NOMO-1 treated with dmso at 0.1 percent for 144 hours (cell line): Measurements from ENCODE around the gene GALNT10.

Experiments used
- DNase-seq: peaks from one replicate; lab custom pipeline; 2025; ENCODE audit not compliant: unreplicated experiment; lab: John Stamatoyannopoulos, UW

GALNT10 gene

GRCh38 chr5:154400678-154401077 lies 210.1 kb downstream of the GALNT10 start:
- no peak for DNase-seq

GRCh38 chr5:154401355-154401754 lies 210.8 kb downstream of the GALNT10 start:
- no peak for DNase-seq

- DNase-seq, result no peak
Observed at GRCh38 chr5:154401931-154402330, 211.4 kb downstream of the GALNT10 start.

GRCh38 chr5:154402611-154403010 lies 212.1 kb downstream of the GALNT10 start:
- DNase-seq, result no peak

GRCh38 chr5:154403234-154403633 lies 212.7 kb downstream of the GALNT10 start:
- no peak for DNase-seq

GRCh38 chr5:154403776-154404387 lies 213.3 kb downstream of the GALNT10 start:
- no peak for DNase-seq

GRCh38 chr5:154405078-154405792 lies 214.7 kb downstream of the GALNT10 start:
- DNase-seq, result peak; percentile 36

- no peak for DNase-seq
Observed at GRCh38 chr5:154406231-154406630, 215.7 kb downstream of the GALNT10 start.

GRCh38 chr5:154406826-154407225 lies 216.3 kb downstream of the GALNT10 start:
- DNase-seq, result no peak

GRCh38 chr5:154408811-154409210 lies 218.3 kb downstream of the GALNT10 start:
- no peak for DNase-seq

GRCh38 chr5:154409230-154409840 lies 218.8 kb downstream of the GALNT10 start:
- no peak for DNase-seq

- no peak for DNase-seq
Observed at GRCh38 chr5:154410008-154410407, 219.5 kb downstream of the GALNT10 start.

GRCh38 chr5:154410786-154411185 lies 220.3 kb downstream of the GALNT10 start:
- no peak for DNase-seq

GRCh38 chr5:154411338-154411737 lies 220.8 kb downstream of the GALNT10 start:
- DNase-seq, result no peak

GRCh38 chr5:154412316-154412715 lies 221.8 kb downstream of the GALNT10 start:
- DNase-seq, result no peak

GRCh38 chr5:154412925-154413324 lies 222.4 kb downstream of the GALNT10 start:
- DNase-seq, result no peak

- DNase-seq, result no peak
Observed at GRCh38 chr5:154415114-154415513, 224.6 kb downstream of the GALNT10 start.

- no peak for DNase-seq
Observed at GRCh38 chr5:154418344-154418820, 227.8 kb downstream of the GALNT10 start.

- DNase-seq, result no peak
Observed at GRCh38 chr5:154419236-154419635, 228.7 kb downstream of the GALNT10 start.

GRCh38 chr5:154421868-154422267 lies 231.3 kb downstream of the GALNT10 start:
- no peak for DNase-seq

GRCh38 chr5:154422298-154422697 lies 231.8 kb downstream of the GALNT10 start:
- no peak for DNase-seq

GRCh38 chr5:154428208-154428607 lies 237.7 kb downstream of the GALNT10 start:
- DNase-seq, result no peak
